Stimulated activated naive CD8-positive, alpha-beta T cell treated with anti-CD3 and anti-CD28 coated beads, Interleukin-15, Interleukin-2, amounts not matched to agents 100 U/mL and 50 U/mL, for 24 hours (primary cell): ENCODE measurements around the gene AP1G1.

Experiments used
- ATAC-seq: fragments of 150-1000 bp; cut with Tn5 transposase; one replicate; pipeline ENCODE4 v1.10.0; 2021
- DNase-seq: peaks from one replicate; pipeline ENCODE4 v3.0.0; 2021

Gene AP1G1

GRCh38 chr16:71754652-71755051 lies 54.0 kb downstream of the AP1G1 start:
- no peak for ATAC-seq

GRCh38 chr16:71754108-71754507 lies 54.5 kb downstream of the AP1G1 start:
- no peak for DNase-seq
- ATAC-seq = no peak

More at GRCh38 chr16:71754652-71755051, 54.0 kb downstream of the AP1G1 start:
- DNase-seq = no peak

DNA sequence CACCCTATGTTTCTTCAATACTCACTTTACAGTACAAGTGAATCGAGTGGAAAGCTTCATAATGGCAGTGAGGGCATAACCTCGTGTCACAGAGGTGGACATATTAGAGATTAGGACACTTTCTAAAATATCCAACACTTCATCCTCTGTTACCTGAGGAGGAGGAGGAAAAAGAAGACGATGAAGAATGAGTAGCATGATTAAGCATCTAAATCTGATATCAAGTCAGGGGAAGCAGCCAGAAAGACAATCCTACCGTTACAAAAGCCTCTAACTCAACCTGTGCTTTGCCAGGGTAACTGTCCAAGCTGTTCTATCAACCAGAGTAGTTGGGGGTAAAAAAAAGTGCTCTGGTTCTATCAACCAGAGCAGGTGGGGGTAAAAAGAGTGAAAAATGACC lies 60.4 kb downstream of the AP1G1 start:
- ATAC-seq (no peak), DNase-seq (no peak)

- ATAC-seq = peak; percentile 49
- DNase-seq = no peak
Measured at GRCh38 chr16:71746442-71747046, 62.1 kb downstream of the AP1G1 start.

DNA sequence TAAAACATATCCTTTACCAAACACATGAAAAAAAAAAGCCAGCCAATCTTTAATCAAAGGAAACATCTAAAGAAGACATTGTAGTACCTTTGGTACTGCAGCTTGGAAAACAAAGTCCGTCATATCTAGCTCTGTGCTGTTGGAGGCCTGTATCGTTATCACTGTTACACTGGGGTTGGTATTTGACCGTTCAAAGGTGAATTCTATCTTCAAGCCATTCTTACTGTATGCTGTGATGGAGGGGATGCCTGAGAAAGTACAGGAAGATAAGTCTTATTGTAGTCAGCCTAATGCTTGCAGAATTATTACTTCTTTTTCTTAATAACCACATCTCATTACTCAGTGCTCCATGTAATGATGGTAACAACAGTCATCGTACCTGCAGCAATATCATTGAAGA lies 69.8 kb downstream of the AP1G1 start:
- DNase-seq = no peak
- no peak for ATAC-seq

DNA sequence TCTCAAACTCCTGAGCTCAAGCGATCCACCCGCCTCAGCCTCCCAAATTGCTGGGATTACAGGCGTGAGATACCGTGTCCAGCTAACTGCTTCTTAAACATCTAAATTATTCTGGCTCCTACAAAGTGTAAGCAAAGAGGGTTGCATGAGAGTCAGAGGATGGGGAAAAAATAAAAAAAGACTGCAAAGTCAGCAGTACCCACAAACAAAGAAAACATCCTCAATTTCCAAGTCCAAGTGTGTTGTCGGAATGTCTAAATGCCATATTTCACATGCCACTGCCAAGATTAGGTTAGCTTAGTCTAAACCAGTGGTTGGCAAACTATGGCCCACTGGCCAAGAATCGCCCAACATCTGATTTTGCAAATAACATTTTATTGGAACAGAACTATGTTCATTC lies 71.1 kb downstream of the AP1G1 start:
- ATAC-seq = no peak
- DNase-seq = no peak

DNA sequence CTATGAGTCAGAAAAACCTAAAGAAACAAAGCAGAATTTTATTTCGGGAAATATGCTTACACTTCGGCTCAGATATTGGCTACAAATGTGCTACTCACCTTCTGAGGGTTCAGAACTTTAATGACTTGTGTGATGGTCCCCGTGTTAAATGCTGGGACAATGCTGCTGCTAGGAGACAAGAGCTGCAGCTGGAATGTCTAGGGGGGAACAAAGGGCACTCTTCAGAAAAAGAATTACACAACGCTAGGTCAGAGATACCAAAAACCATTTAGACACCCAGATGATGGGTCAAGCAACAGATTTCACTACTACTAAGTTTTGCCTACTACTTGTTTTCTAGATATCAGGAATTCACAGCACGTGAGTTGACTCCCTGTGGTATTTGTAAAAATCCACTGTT lies 74.1 kb downstream of the AP1G1 start:
- DNase-seq (no peak), ATAC-seq (no peak)

DNA sequence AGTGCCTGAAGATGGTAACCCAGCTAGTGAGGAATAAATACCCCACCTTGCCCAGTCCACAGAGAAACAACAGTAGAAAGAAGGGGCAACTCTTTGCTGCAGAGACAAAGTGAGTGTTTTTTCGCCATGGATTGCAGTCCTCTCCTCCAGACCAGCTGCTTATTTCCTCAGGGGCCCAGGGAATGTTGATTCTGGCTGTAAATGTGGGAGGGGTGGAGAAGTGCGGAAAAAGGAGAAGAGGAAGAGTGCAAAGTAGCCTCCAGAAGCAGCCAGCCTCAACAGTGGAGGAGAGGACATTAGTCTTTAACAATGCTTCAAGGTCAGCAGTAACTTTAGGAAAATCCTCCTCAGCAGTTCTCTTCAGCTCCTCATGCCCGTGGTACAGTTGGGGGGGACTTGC lies 76.0 kb downstream of the AP1G1 start:
- DNase-seq (no peak), ATAC-seq (no peak)

DNA sequence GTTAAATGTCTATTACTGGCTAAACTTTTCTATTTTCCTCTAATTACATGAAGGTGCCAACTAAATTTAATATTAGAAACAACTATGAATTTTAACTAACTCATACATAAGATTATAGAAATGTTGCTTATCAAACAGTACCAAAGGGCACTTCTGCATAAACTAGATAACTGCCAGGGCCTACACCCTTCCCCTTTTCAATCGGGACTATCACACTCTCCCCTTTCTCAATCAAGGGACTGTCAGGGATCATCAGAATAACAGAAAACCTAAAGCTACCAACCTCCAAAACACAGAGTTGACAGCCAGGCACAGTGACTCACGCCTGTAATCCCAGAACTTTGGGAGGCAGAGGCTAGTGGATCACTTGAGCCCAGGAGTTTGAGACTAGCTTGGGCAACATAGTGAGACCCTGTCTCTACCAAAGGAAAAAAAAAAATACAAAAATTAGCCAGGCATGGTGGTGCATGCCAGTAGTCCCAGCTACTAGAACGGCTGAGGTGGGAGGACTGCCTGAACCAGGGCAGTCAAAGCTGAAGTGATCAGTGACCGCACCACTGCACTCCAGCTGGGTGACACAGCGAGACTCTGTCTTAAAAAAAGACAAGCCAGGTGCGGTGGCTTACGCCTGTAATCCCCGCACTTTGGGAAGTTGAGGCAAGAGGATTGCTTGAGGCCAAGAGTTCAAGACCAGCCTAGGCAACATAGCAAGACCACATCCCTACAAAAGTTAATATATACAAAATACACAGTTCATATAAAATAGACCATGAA lies 80.9 kb downstream of the AP1G1 start:
- no peak for ATAC-seq
- DNase-seq = no peak

DNA sequence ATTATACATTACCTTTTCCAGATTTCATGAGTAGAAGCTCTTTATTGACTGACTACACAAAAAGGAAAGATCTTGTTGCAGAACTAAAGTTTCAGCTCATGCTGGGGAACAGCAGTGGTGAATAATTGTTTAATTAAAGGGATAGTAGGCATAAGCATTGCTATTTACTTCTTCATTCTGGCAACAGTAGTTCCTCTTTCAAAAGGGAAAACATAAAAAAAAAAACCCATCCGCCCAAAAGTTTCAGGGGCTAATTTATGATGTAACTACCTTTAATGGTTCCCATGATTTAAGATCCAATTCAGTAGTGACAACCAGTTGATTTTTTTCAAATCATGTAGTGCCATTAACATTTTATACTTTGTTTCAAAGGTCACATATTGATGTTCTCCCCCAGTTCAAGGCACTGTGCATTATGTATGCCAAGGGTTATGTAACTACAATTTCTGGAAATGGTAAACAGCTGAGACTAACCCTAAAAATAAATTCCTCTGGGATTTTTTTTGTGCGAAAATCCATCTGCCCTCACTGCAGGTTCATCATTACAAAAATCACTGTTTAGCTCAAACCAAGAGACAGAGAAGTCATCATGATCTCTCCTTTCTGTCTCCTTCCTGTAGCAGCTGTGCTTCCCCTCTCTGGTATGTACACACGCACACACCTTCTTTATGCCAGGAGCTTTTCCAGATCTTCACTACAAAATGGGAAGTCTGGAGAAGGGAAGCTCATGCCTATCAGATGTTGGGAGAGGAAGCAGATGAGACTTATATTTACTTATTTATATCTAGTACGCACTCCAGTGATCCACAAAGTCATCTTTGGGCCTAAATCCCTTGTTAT lies 81.9 kb downstream of the AP1G1 start:
- ATAC-seq = no peak
- no peak for DNase-seq

GRCh38 chr16:71724320-71724751 lies 84.3 kb downstream of the AP1G1 start, which contains the start of gene PHLPP2:
PHLPP2 (minus strand) TSS chr16:71724701; CDS start chr16:71714795, 9,906 bp downstream.
- ATAC-seq = no peak
- DNase-seq = no peak

DNA sequence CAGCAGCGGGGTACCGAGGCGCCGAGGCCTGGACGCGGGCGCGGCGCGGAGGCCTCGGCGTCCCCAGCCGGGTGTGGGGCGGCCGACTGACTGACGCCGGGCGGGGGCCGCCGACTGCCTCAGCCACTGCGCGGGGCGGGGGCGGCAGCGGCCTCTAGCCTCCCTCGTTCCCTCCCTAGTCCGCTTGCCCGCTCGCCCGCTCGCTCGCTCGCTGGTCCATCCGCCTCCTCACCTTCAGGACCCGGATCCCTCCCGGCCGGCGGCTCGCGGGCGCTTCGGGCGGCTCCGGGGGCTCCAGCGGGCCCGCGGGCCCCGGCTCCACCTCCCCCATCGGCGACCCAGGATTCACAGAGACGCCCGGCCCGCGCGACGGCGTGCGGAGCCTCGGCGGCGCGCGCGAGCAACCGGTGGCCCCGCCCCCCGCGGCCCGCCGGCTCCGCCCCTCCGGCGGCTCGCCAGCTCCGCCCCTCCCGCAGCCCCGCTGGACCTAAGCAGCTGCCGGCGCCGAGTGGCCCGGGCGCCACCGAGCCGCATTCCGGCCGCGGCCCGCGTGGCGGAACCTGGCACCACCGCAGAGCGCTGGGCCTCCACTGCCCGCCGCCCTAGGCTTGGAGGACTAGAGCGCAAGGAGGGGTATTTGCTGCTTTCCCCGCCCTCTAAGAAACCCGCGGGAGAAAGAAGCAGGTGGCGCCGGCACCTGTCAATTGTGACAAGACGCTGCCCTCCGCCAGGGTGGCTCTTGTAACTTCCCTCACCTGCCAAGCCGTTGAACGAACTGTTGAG lies 84.9 kb downstream of the AP1G1 start:
- ATAC-seq (peak; percentile 82), DNase-seq (peak; percentile 86)

DNA sequence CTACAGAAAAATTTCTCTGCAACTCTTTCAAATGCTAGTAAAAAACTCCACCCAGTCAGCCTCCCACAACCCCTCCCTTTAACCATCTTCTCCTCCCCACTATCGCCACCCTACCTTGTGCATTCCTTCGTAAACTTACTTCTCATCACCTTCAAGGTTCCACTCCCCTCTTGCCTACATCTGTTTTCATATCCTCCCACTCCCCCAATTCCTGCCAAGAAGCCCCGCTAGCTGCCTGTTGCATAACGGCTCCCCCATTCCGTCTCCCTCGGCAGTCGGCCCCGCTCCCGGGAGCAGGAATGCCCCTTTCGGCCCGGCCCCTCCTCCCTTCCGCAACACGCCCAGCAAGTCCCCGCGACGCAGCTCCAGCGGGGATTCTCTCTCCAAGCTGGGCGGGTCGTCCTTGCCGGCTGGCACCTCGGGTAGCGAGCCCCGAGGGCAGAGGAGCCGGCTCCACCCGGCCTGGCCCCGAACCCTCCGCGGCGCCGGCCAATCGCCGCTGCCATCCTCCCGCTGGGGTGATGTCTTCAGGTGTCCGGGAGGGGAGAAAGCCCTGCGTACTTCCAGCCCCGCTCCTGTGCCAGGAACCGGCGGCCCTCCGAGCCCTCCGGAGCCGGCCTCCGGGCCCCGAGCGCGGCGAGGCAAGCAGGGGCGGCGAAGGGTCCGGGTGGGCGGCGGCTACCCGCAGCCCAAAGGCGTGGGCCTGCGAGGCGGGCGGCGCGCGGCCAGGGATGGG lies 85.7 kb downstream of the AP1G1 start:
- peak; percentile 67 for DNase-seq
- peak; percentile 60 for ATAC-seq

GRCh38 chr16:71721066-71721740 lies 87.4 kb downstream of the AP1G1 start:
- no peak for ATAC-seq
- no peak for DNase-seq

DNA sequence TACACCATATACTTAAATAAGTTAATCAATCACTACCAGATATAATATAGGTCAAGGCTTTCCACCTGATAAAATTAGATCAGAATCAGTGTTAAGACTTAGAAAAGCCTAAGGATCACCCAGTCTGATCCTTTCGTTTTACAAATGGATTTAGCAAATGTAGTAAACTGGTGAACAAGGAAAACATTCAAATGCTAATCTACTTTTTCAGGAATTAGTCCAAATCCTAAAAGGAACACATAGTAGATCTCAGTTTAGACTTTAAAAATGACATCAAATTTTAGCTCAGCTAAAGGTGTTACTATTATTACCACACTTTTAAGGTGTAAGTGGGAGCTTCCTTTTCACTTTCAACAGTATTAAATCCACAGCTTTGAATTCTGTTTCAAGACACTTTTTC lies 96.1 kb downstream of the AP1G1 start:
- DNase-seq (no peak), ATAC-seq (no peak)

- DNase-seq (no peak), ATAC-seq (no peak)
Measured at GRCh38 chr16:71711789-71712188, 96.8 kb downstream of the AP1G1 start.

DNA sequence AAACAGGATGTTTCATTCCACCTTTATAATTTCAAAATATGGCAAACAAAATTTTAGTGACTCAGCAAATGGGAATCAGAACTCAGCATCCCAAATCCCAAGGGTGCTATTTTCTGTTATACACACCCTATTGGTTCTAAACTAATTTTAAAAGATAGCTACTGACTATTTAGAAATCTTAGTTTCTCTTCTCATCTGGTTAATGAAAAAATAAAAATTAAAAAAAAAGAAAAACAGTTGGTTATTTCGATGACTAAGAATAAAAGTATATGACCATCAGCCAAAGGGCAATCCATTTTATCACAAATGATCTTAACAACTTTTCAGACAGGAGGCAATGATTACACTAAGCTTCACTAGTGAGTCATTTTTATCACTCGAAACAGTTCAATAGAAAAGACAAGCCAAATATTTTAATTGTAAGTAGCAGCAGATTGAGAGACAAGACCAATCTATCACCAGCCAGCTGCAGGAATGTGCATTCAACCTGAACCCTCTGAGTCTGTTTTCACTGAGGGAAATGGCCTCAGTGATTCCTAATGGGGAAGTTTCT lies 99.3 kb downstream of the AP1G1 start:
- DNase-seq (no peak), ATAC-seq (no peak)

DNA sequence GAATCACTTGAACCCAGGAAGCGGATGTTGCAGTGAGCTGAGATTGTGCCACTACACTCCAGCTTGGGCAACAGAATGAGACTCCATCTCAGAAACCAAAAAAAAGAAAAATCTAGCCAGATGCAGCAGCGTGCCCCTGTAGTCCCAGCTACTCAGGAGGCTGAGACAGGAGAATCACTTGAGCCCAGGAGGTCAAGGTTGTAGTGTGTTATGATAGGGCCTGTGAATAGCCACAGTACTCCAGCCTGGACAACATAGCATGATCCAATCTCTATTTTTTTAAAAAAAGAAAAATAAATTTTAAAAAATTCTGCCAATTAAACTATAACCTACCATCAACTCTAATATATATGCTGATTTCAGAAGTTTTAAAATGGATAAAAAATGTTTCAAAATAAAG lies 99.9 kb downstream of the AP1G1 start:
- no peak for ATAC-seq

DNA sequence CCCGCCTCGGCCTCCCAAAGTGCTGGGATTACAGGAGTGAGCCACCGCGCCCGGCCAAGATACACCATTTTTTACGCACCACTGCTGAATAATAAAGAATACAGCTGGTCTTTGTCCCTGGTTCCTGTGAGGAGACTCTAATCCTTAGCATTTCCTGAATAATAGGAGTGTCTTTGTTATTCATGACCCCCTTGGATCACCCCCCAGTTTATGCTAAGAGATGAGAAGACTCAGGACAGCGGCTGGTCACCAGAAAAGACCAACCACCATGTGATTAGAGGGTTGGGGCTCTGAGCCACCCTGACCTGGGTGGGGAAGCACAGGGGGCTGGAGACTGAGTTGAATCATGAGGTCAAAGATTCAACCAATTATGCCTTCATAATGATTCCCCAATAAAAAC lies 101.4 kb downstream of the AP1G1 start:
- ATAC-seq (no peak), DNase-seq (no peak)

More for the DNA sequence above, 99.9 kb downstream of the AP1G1 start:
- no peak for DNase-seq

GRCh38 chr16:71706046-71706445 lies 102.6 kb downstream of the AP1G1 start:
- no peak for ATAC-seq

More at GRCh38 chr16:71706046-71706445, 102.6 kb downstream of the AP1G1 start:
- DNase-seq = no peak
